Caco-2 (cell line): ENCODE results near the gene ZNRF1. TPM values are rescaled to one million over a fixed set of nuclear protein-coding genes. Genes with fewer than 3 reads are reported as not detected.

Experiments
- Bru-seq: library from RNA; stranded (reverse); fragments of 400-500 nt; gene quantifications from one replicate; lab custom pipeline; 2021; lab: Mats Ljungman, UMichigan
- BruChase-seq, 2 experiments: library from RNA; stranded (reverse); fragments of 400-500 nt; gene quantifications; one replicate each; lab custom pipeline; 2021; lab: Mats Ljungman, UMichigan
- BruUV-seq: library from RNA; stranded (reverse); fragments of 400-500 nt; replicated peaks from 2 replicates; lab custom pipeline; 2021; lab: Mats Ljungman, UMichigan
- CTCF ChIA-PET: fragments of 300-600 bp; sonication (Branson Sonifier 250); formaldehyde crosslinking; loops from one replicate; lab custom pipeline; 2022; ENCODE audit warnings: antibody characterized with exemption; lab: Charles Lee
- POLR2A ChIA-PET: fragments of 300-600 bp; sonication (Branson Sonifier 250); formaldehyde crosslinking; loops from one replicate; lab custom pipeline; 2022; ENCODE audit warnings: antibody characterized with exemption; lab: Charles Lee
- DNase-seq, 2 experiments: peaks; one replicate each; pipeline versions ENCODE4 v3.0.0 to v3.0.0-alpha.2; 2020 to 2022
- H3K27me3 ChIP-seq: replicated peaks from 2 replicates; pipeline ENCODE4 v1.6.0; 2011; ENCODE audit warnings: low read length; ENCODE audit not compliant: control insufficient read depth, insufficient read depth
- H3K36me3 ChIP-seq: 2 replicates; pipeline ENCODE4 v1.5.1; 2011; ENCODE audit warnings: low read length; ENCODE audit not compliant: control insufficient read depth, insufficient read depth
- H3K4me1 ChIP-seq: fragments of 250-450 bp; sonication (Bioruptor Pico); 2 replicates; pipeline ENCODE4 v1.5.1; 2020; ENCODE audit warnings: mild to moderate bottlenecking
- H3K4me3 ChIP-seq: 2 replicates; pipeline ENCODE4 v1.5.1; 2011; ENCODE audit warnings: low read depth, mild to moderate bottlenecking, control low read depth, low read length
- H3K9me3 ChIP-seq: fragments of 250-450 bp; sonication (Bioruptor Pico); 2 replicates; pipeline ENCODE4 v1.5.1; 2020; ENCODE audit warnings: mild to moderate bottlenecking, moderate library complexity
- H3K27ac Mint-ChIP-seq: one replicate; pipeline ENCODE4 v1.8.0; 2022; ENCODE audit warnings: mixed read lengths; ENCODE audit not compliant: unreplicated experiment
- H3K27me3 Mint-ChIP-seq: one replicate; pipeline ENCODE4 v1.8.0; 2022; ENCODE audit warnings: mixed read lengths; ENCODE audit not compliant: insufficient read depth, unreplicated experiment
- H3K36me3 Mint-ChIP-seq: one replicate; pipeline ENCODE4 v1.8.0; 2022; ENCODE audit warnings: mild to moderate bottlenecking, mixed read lengths; ENCODE audit not compliant: insufficient read depth, unreplicated experiment
- H3K4me1 Mint-ChIP-seq: one replicate; pipeline ENCODE4 v1.8.0; 2022; ENCODE audit warnings: low read depth, mixed read lengths; ENCODE audit not compliant: unreplicated experiment
- H3K4me3 Mint-ChIP-seq: one replicate; pipeline ENCODE4 v1.8.0; 2022; ENCODE audit warnings: mild to moderate bottlenecking, moderate library complexity, mixed read lengths; ENCODE audit not compliant: unreplicated experiment
- H3K9me3 Mint-ChIP-seq: one replicate; pipeline ENCODE4 v1.8.0; 2022; ENCODE audit warnings: mixed read lengths; ENCODE audit not compliant: unreplicated experiment
- intact Hi-C: fragments of 100-400 bp; cut with micrococcal nuclease; formaldehyde crosslinking; loops from one replicate; pipeline ENCODE4 v1.10.0; 2022; ENCODE audit not compliant: unreplicated experiment
- long read RNA-seq: library from polyadenylated mRNA; stranded (forward); transcript quantifications from one replicate; pipeline ENCODE4 v2.0.0, GENCODE V29; 2022
- total RNA-seq: library from RNA; stranded (reverse); gene quantifications from 2 replicates; pipeline ENCODE4 v1.2.3, GENCODE V29; 2022
- TF ChIP-seq, protein P1 (sequence below), 2 experiments: fragments of 200-600 bp in 1 of 2; IDR thresholded peaks; 1 replicate in 1 of 2; 2 replicates in 1 of 2; pipeline versions ENCODE4 v1.5.1 to v1.8.0; 2011 to 2022; ENCODE audit warnings: antibody characterized with exemption in 1 of 2, control low read depth in 1 of 2, inconsistent platforms in 1 of 2, low read depth in 1 of 2, low read length in 1 of 2, mild to moderate bottlenecking in 1 of 2, moderate library complexity in 1 of 2; ENCODE audit not compliant: insufficient read depth in 1 of 2, severe bottlenecking in 1 of 2, unreplicated experiment in 1 of 2

ZNRF1 gene
- 68.6 and 73.8 TPM in 2 replicates for total RNA-seq
- percentile 90 among the genes with signal in this experiment for Bru-seq, nascent RNA
- BruChase-seq, experiment 1, labeled RNA remaining after a 2-hour chase: percentile 87 among the genes with signal in this experiment
- BruChase-seq, experiment 2, labeled RNA remaining after a 6-hour chase: percentile 86 among the genes with signal in this experiment
- long read RNA-seq, full-length matches to known transcripts: 192 of 222 reads
- long read RNA-seq, partial matches to known transcripts: 2 of 222 reads
- long read RNA-seq, other reads (novel, unspliced or antisense): 28 of 222 reads

DNA sequence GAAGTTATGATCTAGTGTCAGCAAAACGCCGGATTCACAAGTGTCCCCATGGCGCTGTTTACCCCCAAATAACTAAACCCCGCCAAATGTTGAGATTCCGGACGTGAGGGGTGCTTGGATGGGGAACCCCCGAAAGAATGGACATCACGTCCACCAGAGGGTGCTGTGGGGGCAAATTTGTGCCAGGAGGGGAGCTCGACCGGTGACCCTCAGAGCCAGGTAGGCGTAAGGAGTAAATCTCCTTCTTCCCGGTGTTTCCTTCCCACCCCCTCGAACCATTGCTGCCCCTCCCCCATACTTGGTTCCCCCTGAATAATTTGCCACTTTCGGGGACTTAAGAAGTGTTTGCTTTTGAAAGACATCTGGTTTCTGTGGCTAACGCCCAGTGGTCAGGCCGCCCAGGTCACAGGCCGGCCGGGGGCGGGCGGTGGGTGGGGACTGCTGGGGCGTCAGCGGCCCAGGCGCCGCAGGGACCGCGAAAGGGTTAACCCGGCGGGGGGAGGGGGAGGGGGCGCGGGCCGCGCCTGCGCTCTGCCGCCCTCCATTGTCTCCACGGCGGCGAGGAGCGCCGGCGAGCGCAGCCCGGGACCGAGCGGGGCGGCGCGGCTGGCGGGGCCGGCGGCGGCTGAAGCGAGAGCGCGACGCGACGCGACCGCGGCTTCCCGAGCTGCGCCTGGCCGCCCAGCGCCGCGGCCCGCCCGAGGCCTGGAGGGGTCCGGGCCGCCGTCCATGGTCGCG is at the start of gene ZNRF1:
Gene ZNRF1 (plus strand): TSS at position 544 of the 738 bp plus-strand sequence. CDS start 648 bp downstream, outside the sequence.
- no peaks in the 10 kb centered on the region for H3K9me3 ChIP-seq
- no peaks in the 10 kb centered on the region for H3K27me3 ChIP-seq
- Mint-ChIP-seq H3K36me3 (peaks cover 16% of the 10 kb centered on the region), H3K4me1 (peaks cover 55% of the 10 kb centered on the region), H3K4me3 (peak within 1 kb of the TSS; percentile 95), H3K9me3 (no peaks in the 10 kb centered on the region), H3K27ac (peak within 1 kb of the TSS; percentile 85), H3K27me3 (no peaks in the 10 kb centered on the region)
- peaks cover 57% of the 10 kb centered on the region for H3K4me1 ChIP-seq
- POLR2A ChIA-PET: interaction anchor here (0.9 to 1.3 kb wide), 4 partner anchors 10 to 113 kb away, joined by 4 to 18 read pairs (median 6); partner anchors contain the start of gene WDR59
- TF ChIP-seq, protein P1, sequence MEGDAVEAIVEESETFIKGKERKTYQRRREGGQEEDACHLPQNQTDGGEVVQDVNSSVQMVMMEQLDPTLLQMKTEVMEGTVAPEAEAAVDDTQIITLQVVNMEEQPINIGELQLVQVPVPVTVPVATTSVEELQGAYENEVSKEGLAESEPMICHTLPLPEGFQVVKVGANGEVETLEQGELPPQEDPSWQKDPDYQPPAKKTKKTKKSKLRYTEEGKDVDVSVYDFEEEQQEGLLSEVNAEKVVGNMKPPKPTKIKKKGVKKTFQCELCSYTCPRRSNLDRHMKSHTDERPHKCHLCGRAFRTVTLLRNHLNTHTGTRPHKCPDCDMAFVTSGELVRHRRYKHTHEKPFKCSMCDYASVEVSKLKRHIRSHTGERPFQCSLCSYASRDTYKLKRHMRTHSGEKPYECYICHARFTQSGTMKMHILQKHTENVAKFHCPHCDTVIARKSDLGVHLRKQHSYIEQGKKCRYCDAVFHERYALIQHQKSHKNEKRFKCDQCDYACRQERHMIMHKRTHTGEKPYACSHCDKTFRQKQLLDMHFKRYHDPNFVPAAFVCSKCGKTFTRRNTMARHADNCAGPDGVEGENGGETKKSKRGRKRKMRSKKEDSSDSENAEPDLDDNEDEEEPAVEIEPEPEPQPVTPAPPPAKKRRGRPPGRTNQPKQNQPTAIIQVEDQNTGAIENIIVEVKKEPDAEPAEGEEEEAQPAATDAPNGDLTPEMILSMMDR (IDR thresholded peaks at IDR 0.05; ENCODE audit: insufficient read depth in 1 of 2, low read depth in 1 of 2, low read length in 1 of 2, severe bottlenecking in 1 of 2, unreplicated experiment in 1 of 2): peak; percentile 89 to 95
- DNase-seq: peak; percentile 92 to 94
- intact Hi-C loops: loop anchor here (1.0 kb wide), 3 partner anchors 72 to 113 kb away; no protein-coding TSS in a partner anchor
- no TSS peak for BruUV-seq
- CTCF ChIA-PET: interaction anchor here (0.5 to 2.2 kb wide), 13 partner anchors 10 to 201 kb away, joined by 3 to 112 read pairs (median 3); partner anchors contain the start of gene WDR59
- H3K4me3 ChIP-seq: peak within 1 kb of the TSS; percentile 88
- H3K36me3 ChIP-seq: peaks cover 1% of the 10 kb centered on the region; the same call in 1 of the 2 replicates

GRCh38 chr16:74949309-74949708 is 49.5 kb upstream of the ZNRF1 start:
- intact Hi-C loops: no loop called here
- Histone ChIP-seq H3K4me3 (no peak overlapping the region), H3K27me3 (no peaks in the 10 kb centered on the region), H3K36me3 (peaks cover 5% of the 10 kb centered on the region), H3K9me3 (no peaks in the 10 kb centered on the region), H3K4me1 (peaks cover 7% of the 10 kb centered on the region)
- H3K4me3 Mint-ChIP-seq: no peak overlapping the region
- no peak for DNase-seq
- H3K36me3 Mint-ChIP-seq: peaks cover 88% of the 10 kb centered on the region
- BruUV-seq: no TSS peak
- no peak overlapping the region for H3K27ac Mint-ChIP-seq
- ChIA-PET POLR2A (no interaction called here), CTCF (interaction anchor here (0.6 kb wide), 1 partner anchor 33 kb away, joined by 6 read pairs; no protein-coding TSS in a partner anchor)
- TF ChIP-seq, protein P1 (IDR thresholded peaks at IDR 0.05; ENCODE audit: insufficient read depth in 1 of 2, low read depth in 1 of 2, low read length in 1 of 2, severe bottlenecking in 1 of 2, unreplicated experiment in 1 of 2): no peak
- H3K27me3 Mint-ChIP-seq: no peaks in the 10 kb centered on the region
- H3K9me3 Mint-ChIP-seq: no peaks in the 10 kb centered on the region
- peaks cover 10% of the 10 kb centered on the region for H3K4me1 Mint-ChIP-seq

DNA sequence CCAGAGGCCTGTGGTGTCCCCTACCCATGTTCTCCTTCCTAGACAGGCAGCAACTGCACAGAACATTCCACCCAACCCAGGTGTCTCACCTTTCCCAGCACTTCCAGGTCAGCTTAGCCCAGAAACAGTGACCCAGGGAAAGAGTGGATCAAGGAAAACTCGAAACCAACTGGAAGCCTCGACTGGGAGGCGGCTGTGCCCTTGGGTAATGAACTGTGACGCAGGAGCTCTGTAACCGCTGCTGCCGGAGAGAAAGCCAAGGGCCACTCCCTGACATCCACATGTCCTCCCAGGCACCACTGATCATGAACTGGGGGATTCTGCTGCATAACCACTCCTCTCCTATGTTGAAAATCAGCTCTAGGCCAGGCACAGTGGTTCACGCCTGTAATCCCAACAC is 48.3 kb upstream of the ZNRF1 start:
- Mint-ChIP-seq H3K4me3 (no peak overlapping the region), H3K9me3 (no peaks in the 10 kb centered on the region), H3K27ac (no peak overlapping the region), H3K36me3 (peaks cover 89% of the 10 kb centered on the region), H3K27me3 (no peaks in the 10 kb centered on the region), H3K4me1 (peaks cover 10% of the 10 kb centered on the region)
- ChIA-PET POLR2A (interaction anchor here (1.2 kb wide), 1 partner anchor 35 kb away, joined by 3 read pairs; the partner anchor contains the start of gene WDR59), CTCF (interaction anchor here (0.7 kb wide), 1 partner anchor 94 kb away, joined by 3 read pairs; no protein-coding TSS in a partner anchor)
- H3K4me3 ChIP-seq: no peak overlapping the region
- H3K4me1 ChIP-seq: peaks cover 7% of the 10 kb centered on the region
- no peaks in the 10 kb centered on the region; the same call in 1 of the 2 replicates for H3K9me3 ChIP-seq
- TF ChIP-seq, protein P1 (IDR thresholded peaks at IDR 0.05; ENCODE audit: insufficient read depth in 1 of 2, low read depth in 1 of 2, low read length in 1 of 2, severe bottlenecking in 1 of 2, unreplicated experiment in 1 of 2): no peak
- intact Hi-C loops: no loop called here
- H3K27me3 ChIP-seq: no peaks in the 10 kb centered on the region
- no peak for DNase-seq
- H3K36me3 ChIP-seq: peaks cover 5% of the 10 kb centered on the region
- no TSS peak for BruUV-seq
